OCI-LY7 (cell line): ENCODE results near the gene CNKSR3. TPM values are rescaled to one million over a fixed set of nuclear protein-coding genes. Genes with fewer than 3 reads are reported as not detected.

ENCODE experiments used
- BruUV-seq: library from RNA; stranded (reverse); fragments of 400-500 nt; replicated peaks from 2 replicates; lab custom pipeline; 2021; lab: Mats Ljungman, UMichigan
- CTCF ChIA-PET: fragments of 300-600 bp; sonication (Branson Sonifier 250); formaldehyde crosslinking; loops from one replicate; lab custom pipeline; 2022; ENCODE audit warnings: antibody characterized with exemption; ENCODE audit not compliant: unreplicated experiment; lab: Charles Lee
- POLR2A ChIA-PET: fragments of 300-600 bp; sonication (Branson Sonifier 250); formaldehyde crosslinking; loops from one replicate; lab custom pipeline; 2022; ENCODE audit warnings: antibody characterized with exemption; lab: Charles Lee
- DNase-seq: peaks from one replicate; pipeline ENCODE4 v3.0.0-alpha.2; 2015; ENCODE audit warnings: low spot score
- H2AFZ ChIP-seq: fragments of 200-600 bp; sonication (generic), shearing (Covaris generic); 2 replicates; pipeline ENCODE4 v1.6.1; 2014; ENCODE audit warnings: mild to moderate bottlenecking, antibody characterized with exemption, low read length, moderate library complexity
- H3K27ac ChIP-seq: fragments of 200-600 bp; sonication (generic); 2 replicates; pipeline ENCODE4 v1.5.1; 2014; ENCODE audit warnings: mixed run types, low read depth, mild to moderate bottlenecking, moderate library complexity, low read length, inconsistent platforms; ENCODE audit not compliant: poor library complexity, severe bottlenecking
- H3K36me3 ChIP-seq: fragments of 200-600 bp; sonication (generic); 2 replicates; pipeline ENCODE4 v1.6.1; 2014; ENCODE audit warnings: mild to moderate bottlenecking, antibody characterized with exemption, low read length, moderate library complexity, mixed read lengths; ENCODE audit not compliant: insufficient read depth
- H3K4me1 ChIP-seq: fragments of 200-600 bp; sonication (generic); 2 replicates; pipeline ENCODE4 v1.5.1; 2014; ENCODE audit warnings: mild to moderate bottlenecking, low read length; ENCODE audit not compliant: insufficient read depth, poor library complexity, severe bottlenecking
- H3K4me2 ChIP-seq: fragments of 200-600 bp; sonication (generic); 2 replicates; pipeline ENCODE4 v1.6.1; 2014; ENCODE audit warnings: mild to moderate bottlenecking, low read length
- H3K4me3 ChIP-seq: fragments of 200-600 bp; sonication (generic); 2 replicates; pipeline ENCODE4 v1.5.1; 2014; ENCODE audit warnings: mild to moderate bottlenecking, low read depth, low read length; ENCODE audit not compliant: poor library complexity, severe bottlenecking
- H3K79me2 ChIP-seq: fragments of 200-600 bp; sonication (generic); 2 replicates; pipeline ENCODE4 v1.6.1; 2016; ENCODE audit warnings: low read depth, mild to moderate bottlenecking, low read length, moderate library complexity, mixed read lengths; ENCODE audit not compliant: insufficient read depth
- H3K9me2 ChIP-seq: fragments of 200-600 bp; sonication (generic); 2 replicates; pipeline ENCODE4 v1.6.1; 2016; ENCODE audit warnings: mild to moderate bottlenecking, low read length, mixed read lengths; ENCODE audit not compliant: insufficient read depth
- H3K9me3 ChIP-seq: fragments of 200-600 bp; sonication (generic); 2 replicates; pipeline ENCODE4 v1.6.1; 2014; ENCODE audit warnings: mild to moderate bottlenecking, mixed run types, low read length, mixed read lengths
- H4K20me1 ChIP-seq: fragments of 200-600 bp; sonication (generic); 2 replicates; pipeline ENCODE4 v1.6.1; 2014; ENCODE audit warnings: mild to moderate bottlenecking, antibody characterized with exemption, low read length, moderate library complexity, mixed read lengths; ENCODE audit not compliant: insufficient read depth
- CTCF ChIP-seq: fragments of 200-600 bp; sonication (generic); conservative IDR thresholded peaks from 2 replicates; pipeline ENCODE4 v1.5.1; 2014; ENCODE audit warnings: mild to moderate bottlenecking, antibody characterized with exemption, low read length, moderate library complexity, mixed read lengths
- EZH2phosphoT487 ChIP-seq: fragments of 200-600 bp; sonication (generic); IDR thresholded peaks from 2 replicates; pipeline ENCODE4 v1.6.1; 2018; ENCODE audit warnings: low read depth, borderline replicate concordance, mild to moderate bottlenecking, mixed run types, antibody characterized with exemption, low read length, moderate library complexity, mixed read lengths
- intact Hi-C: fragments of 100-400 bp; cut with micrococcal nuclease; formaldehyde crosslinking; loops from one replicate; pipeline ENCODE4 v1.10.0; 2022; ENCODE audit not compliant: unreplicated experiment
- total RNA-seq, 2 experiments: library from RNA; depleted of rRNA in 1 of 2; stranded (reverse); fragments of >200 nt in 1 of 2; shearing (Covaris generic) in 1 of 2; gene quantifications; 2 replicates each; pipeline ENCODE4 v1.2.3, GENCODE V29; 2014 to 2022

The CNKSR3 gene
- total RNA-seq, 2 experiments from 2014 or later: not detected

GRCh38 chr6:154502553-154502952 is 7.9 kb downstream of the CNKSR3 start:
- ChIA-PET CTCF (no interaction called here), POLR2A (no interaction called here)
- Histone ChIP-seq H4K20me1 (no peaks in the 10 kb centered on the region), H3K36me3 (no peaks in the 10 kb centered on the region), H3K27ac (no peak overlapping the region), H3K9me3 (no peaks in the 10 kb centered on the region), H3K9me2 (no peaks in the 10 kb centered on the region), H3K4me2 (no peak overlapping the region), H3K79me2 (no peaks in the 10 kb centered on the region), H2AFZ (no peak overlapping the region), H3K4me1 (no peaks in the 10 kb centered on the region), H3K4me3 (no peak overlapping the region)
- intact Hi-C loops: no loop called here
- TF ChIP-seq EZH2phosphoT487: no peak
- TF ChIP-seq CTCF: no peak
- BruUV-seq: no TSS peak
- no peak for DNase-seq

GRCh38 chr6:154501578-154501868 is 9.0 kb downstream of the CNKSR3 start:
- ChIA-PET CTCF (no interaction called here), POLR2A (no interaction called here)
- BruUV-seq: no TSS peak

More at GRCh38 chr6:154501578-154501868, 9.0 kb downstream of the CNKSR3 start:
- Histone ChIP-seq H2AFZ (no peak overlapping the region), H3K27ac (no peak overlapping the region), H3K4me1 (no peaks in the 10 kb centered on the region), H4K20me1 (no peaks in the 10 kb centered on the region), H3K4me2 (no peak overlapping the region), H3K79me2 (no peaks in the 10 kb centered on the region), H3K9me2 (no peaks in the 10 kb centered on the region), H3K4me3 (no peak overlapping the region), H3K9me3 (no peaks in the 10 kb centered on the region), H3K36me3 (no peaks in the 10 kb centered on the region)
- intact Hi-C loops: no loop called here
- DNase-seq: no peak
- no peak for TF ChIP-seq EZH2phosphoT487
- no peak for TF ChIP-seq CTCF
